HepG2 (cell line): ENCODE measurements around the gene KIN. TPM values are rescaled to one million over a fixed set of nuclear protein-coding genes. Genes with fewer than 3 reads are reported as not detected.

Source experiments
- ATF1 ChIP-seq: IDR thresholded peaks from 2 replicates; pipeline ENCODE4 v1.6.1; 2016; ENCODE audit warnings: mild to moderate bottlenecking, control low read depth
- JUNB ChIP-seq: sonication (generic); formaldehyde crosslinking; IDR thresholded peaks from 2 replicates; pipeline ENCODE4 v1.8.0; 2022; ENCODE audit warnings: missing genetic modification reagents, mild to moderate bottlenecking, borderline replicate concordance
- KMT2A ChIP-seq: sonication (generic); formaldehyde crosslinking; IDR thresholded peaks from 2 replicates; pipeline ENCODE4 v1.4.0; 2020; ENCODE audit warnings: missing genetic modification reagents
- MTA3 ChIP-seq: sonication (generic); formaldehyde crosslinking; IDR thresholded peaks from 2 replicates; pipeline ENCODE4 v1.4.0; 2020; ENCODE audit warnings: missing genetic modification reagents
- NFIC ChIP-seq: IDR thresholded peaks from 2 replicates; pipeline ENCODE4 v1.6.1; 2012; ENCODE audit warnings: mild to moderate bottlenecking, low read length, inconsistent platforms
- SRY ChIP-seq: sonication (generic); formaldehyde crosslinking; IDR thresholded peaks from 2 replicates; pipeline ENCODE4 v1.8.0; 2022; ENCODE audit warnings: mild to moderate bottlenecking, missing genetic modification reagents
- ZSCAN29 ChIP-seq: sonication (generic); formaldehyde crosslinking; conservative IDR thresholded peaks from 2 replicates; pipeline ENCODE4 v1.4.0; 2020; ENCODE audit warnings: mild to moderate bottlenecking, missing genetic modification reagents
- polyA plus RNA-seq, 8 experiments: library from polyadenylated mRNA; depleted of rRNA in 3 of 8; stranded (reverse) in 7 of 8; unstranded in 1 of 8; fragments of >200 nt; fragmentation: Illumina TruSeq in 4 of 8; extraction: Trizol in 4 of 8; gene quantifications; 2 replicates each; pipeline versions ENCODE4 v1.2.1 to v1.2.3, GENCODE V29; 2011 to 2016; ENCODE audit warnings: low read depth in 4 of 8, missing spikeins in 1 of 8, mixed read lengths in 1 of 8; ENCODE audit not compliant: insufficient read depth in 1 of 8
- total RNA-seq, 5 experiments: library from RNA; depleted of rRNA; stranded (reverse); fragments of >200 nt; fragmentation: Illumina TruSeq; extraction: Trizol; gene quantifications; 2 replicates each; pipeline ENCODE4 v1.2.3, GENCODE V29; 2016; ENCODE audit warnings: low read depth in 1 of 5
- TF ChIP-seq, protein P1 (sequence below): sonication (generic); formaldehyde crosslinking; IDR thresholded peaks from 2 replicates; pipeline ENCODE4 v1.4.0; 2020; ENCODE audit warnings: missing genetic modification reagents
- TF ChIP-seq, protein P2 (sequence below): sonication (generic); formaldehyde crosslinking; conservative IDR thresholded peaks from 2 replicates; pipeline ENCODE4 v1.5.0; 2020; ENCODE audit warnings: missing genetic modification reagents
- TF ChIP-seq, protein P3 (sequence below): sonication (generic); formaldehyde crosslinking; conservative IDR thresholded peaks from 2 replicates; pipeline ENCODE4 v1.4.0; 2020; ENCODE audit warnings: mild to moderate bottlenecking, missing genetic modification reagents, moderate library complexity
- TF ChIP-seq, protein P4 (sequence below): sonication (generic); formaldehyde crosslinking; IDR thresholded peaks from 2 replicates; pipeline ENCODE4 v1.5.0; 2020; ENCODE audit warnings: missing genetic modification reagents
- TF ChIP-seq, protein P5 (sequence below): sonication (generic); formaldehyde crosslinking; IDR thresholded peaks from 2 replicates; pipeline ENCODE4 v1.5.1; 2020; ENCODE audit warnings: missing genetic modification reagents, mild to moderate bottlenecking, borderline replicate concordance
- TF ChIP-seq, protein P6 (sequence below): IDR thresholded peaks from 2 replicates; pipeline ENCODE4 v1.6.1; 2016; ENCODE audit warnings: low read depth, control low read depth
- TF ChIP-seq, protein P7 (sequence below): sonication (generic); formaldehyde crosslinking; IDR thresholded peaks from 2 replicates; pipeline ENCODE4 v1.8.0; 2022; ENCODE audit warnings: missing genetic modification reagents, mild to moderate bottlenecking, moderate library complexity, borderline replicate concordance
- TF ChIP-seq, protein P8 (sequence below): sonication (generic); formaldehyde crosslinking; IDR thresholded peaks from 2 replicates; pipeline ENCODE4 v1.4.0; 2020; ENCODE audit warnings: mild to moderate bottlenecking, missing genetic modification reagents

Gene KIN
- total and polyA plus RNA-seq, 2 of the 13 experiments (the other 11 are each of a cell fraction or from before 2014, with no cell fraction given): 4.9 to 23.2 TPM

DNA sequence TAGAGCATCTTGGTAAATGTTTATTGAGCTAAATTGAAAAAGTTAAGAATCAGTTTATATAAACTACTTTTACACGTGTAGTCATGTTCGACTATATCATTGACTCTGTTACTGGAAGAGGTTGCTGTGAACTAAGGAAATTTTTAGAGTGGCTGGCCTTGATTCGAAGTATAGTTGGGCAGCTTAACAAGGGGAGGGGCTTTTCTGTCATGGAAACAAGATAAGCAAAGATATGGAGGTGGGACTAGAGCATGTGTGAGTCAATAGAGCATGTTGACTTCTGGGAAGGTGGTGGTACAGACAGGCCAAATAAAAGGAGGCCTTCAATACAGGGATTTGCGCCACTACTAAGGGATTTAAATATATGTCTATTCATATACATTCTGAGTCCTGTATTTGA, 7.8 kb upstream of the KIN start (continued):
- TF ChIP-seq, protein P1, sequence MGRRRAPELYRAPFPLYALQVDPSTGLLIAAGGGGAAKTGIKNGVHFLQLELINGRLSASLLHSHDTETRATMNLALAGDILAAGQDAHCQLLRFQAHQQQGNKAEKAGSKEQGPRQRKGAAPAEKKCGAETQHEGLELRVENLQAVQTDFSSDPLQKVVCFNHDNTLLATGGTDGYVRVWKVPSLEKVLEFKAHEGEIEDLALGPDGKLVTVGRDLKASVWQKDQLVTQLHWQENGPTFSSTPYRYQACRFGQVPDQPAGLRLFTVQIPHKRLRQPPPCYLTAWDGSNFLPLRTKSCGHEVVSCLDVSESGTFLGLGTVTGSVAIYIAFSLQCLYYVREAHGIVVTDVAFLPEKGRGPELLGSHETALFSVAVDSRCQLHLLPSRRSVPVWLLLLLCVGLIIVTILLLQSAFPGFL: no peak
- TF ChIP-seq, protein P2, sequence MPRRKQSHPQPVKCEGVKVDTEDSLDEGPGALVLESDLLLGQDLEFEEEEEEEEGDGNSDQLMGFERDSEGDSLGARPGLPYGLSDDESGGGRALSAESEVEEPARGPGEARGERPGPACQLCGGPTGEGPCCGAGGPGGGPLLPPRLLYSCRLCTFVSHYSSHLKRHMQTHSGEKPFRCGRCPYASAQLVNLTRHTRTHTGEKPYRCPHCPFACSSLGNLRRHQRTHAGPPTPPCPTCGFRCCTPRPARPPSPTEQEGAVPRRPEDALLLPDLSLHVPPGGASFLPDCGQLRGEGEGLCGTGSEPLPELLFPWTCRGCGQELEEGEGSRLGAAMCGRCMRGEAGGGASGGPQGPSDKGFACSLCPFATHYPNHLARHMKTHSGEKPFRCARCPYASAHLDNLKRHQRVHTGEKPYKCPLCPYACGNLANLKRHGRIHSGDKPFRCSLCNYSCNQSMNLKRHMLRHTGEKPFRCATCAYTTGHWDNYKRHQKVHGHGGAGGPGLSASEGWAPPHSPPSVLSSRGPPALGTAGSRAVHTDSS (CRISPR knock-in tag): no peak
- TF ChIP-seq, protein P3, sequence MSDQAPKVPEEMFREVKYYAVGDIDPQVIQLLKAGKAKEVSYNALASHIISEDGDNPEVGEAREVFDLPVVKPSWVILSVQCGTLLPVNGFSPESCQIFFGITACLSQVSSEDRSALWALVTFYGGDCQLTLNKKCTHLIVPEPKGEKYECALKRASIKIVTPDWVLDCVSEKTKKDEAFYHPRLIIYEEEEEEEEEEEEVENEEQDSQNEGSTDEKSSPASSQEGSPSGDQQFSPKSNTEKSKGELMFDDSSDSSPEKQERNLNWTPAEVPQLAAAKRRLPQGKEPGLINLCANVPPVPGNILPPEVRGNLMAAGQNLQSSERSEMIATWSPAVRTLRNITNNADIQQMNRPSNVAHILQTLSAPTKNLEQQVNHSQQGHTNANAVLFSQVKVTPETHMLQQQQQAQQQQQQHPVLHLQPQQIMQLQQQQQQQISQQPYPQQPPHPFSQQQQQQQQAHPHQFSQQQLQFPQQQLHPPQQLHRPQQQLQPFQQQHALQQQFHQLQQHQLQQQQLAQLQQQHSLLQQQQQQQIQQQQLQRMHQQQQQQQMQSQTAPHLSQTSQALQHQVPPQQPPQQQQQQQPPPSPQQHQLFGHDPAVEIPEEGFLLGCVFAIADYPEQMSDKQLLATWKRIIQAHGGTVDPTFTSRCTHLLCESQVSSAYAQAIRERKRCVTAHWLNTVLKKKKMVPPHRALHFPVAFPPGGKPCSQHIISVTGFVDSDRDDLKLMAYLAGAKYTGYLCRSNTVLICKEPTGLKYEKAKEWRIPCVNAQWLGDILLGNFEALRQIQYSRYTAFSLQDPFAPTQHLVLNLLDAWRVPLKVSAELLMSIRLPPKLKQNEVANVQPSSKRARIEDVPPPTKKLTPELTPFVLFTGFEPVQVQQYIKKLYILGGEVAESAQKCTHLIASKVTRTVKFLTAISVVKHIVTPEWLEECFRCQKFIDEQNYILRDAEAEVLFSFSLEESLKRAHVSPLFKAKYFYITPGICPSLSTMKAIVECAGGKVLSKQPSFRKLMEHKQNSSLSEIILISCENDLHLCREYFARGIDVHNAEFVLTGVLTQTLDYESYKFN (CRISPR knock-in tag): 0 out of 2 replicates have a peak, but pooled peaks have one; percentile 39
- TF ChIP-seq, protein P4, sequence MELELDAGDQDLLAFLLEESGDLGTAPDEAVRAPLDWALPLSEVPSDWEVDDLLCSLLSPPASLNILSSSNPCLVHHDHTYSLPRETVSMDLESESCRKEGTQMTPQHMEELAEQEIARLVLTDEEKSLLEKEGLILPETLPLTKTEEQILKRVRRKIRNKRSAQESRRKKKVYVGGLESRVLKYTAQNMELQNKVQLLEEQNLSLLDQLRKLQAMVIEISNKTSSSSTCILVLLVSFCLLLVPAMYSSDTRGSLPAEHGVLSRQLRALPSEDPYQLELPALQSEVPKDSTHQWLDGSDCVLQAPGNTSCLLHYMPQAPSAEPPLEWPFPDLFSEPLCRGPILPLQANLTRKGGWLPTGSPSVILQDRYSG (CRISPR knock-in tag): no peak
- no peak for TF ChIP-seq SRY (CRISPR knock-in tag)
- TF ChIP-seq, protein P5, sequence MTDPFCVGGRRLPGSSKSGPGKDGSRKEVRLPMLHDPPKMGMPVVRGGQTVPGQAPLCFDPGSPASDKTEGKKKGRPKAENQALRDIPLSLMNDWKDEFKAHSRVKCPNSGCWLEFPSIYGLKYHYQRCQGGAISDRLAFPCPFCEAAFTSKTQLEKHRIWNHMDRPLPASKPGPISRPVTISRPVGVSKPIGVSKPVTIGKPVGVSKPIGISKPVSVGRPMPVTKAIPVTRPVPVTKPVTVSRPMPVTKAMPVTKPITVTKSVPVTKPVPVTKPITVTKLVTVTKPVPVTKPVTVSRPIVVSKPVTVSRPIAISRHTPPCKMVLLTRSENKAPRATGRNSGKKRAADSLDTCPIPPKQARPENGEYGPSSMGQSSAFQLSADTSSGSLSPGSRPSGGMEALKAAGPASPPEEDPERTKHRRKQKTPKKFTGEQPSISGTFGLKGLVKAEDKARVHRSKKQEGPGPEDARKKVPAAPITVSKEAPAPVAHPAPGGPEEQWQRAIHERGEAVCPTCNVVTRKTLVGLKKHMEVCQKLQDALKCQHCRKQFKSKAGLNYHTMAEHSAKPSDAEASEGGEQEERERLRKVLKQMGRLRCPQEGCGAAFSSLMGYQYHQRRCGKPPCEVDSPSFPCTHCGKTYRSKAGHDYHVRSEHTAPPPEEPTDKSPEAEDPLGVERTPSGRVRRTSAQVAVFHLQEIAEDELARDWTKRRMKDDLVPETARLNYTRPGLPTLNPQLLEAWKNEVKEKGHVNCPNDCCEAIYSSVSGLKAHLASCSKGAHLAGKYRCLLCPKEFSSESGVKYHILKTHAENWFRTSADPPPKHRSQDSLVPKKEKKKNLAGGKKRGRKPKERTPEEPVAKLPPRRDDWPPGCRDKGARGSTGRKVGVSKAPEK: no peak
- TF ChIP-seq NFIC: 0 out of 2 replicates have a peak, but pooled peaks have one; percentile 19
- TF ChIP-seq, protein P6, sequence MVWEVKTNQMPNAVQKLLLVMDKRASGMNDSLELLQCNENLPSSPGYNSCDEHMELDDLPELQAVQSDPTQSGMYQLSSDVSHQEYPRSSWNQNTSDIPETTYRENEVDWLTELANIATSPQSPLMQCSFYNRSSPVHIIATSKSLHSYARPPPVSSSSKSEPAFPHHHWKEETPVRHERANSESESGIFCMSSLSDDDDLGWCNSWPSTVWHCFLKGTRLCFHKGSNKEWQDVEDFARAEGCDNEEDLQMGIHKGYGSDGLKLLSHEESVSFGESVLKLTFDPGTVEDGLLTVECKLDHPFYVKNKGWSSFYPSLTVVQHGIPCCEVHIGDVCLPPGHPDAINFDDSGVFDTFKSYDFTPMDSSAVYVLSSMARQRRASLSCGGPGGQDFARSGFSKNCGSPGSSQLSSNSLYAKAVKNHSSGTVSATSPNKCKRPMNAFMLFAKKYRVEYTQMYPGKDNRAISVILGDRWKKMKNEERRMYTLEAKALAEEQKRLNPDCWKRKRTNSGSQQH: no peak
- no peak for TF ChIP-seq MTA3 (CRISPR knock-in tag)
- TF ChIP-seq JUNB (CRISPR knock-in tag): no peak
- TF ChIP-seq, protein P7, sequence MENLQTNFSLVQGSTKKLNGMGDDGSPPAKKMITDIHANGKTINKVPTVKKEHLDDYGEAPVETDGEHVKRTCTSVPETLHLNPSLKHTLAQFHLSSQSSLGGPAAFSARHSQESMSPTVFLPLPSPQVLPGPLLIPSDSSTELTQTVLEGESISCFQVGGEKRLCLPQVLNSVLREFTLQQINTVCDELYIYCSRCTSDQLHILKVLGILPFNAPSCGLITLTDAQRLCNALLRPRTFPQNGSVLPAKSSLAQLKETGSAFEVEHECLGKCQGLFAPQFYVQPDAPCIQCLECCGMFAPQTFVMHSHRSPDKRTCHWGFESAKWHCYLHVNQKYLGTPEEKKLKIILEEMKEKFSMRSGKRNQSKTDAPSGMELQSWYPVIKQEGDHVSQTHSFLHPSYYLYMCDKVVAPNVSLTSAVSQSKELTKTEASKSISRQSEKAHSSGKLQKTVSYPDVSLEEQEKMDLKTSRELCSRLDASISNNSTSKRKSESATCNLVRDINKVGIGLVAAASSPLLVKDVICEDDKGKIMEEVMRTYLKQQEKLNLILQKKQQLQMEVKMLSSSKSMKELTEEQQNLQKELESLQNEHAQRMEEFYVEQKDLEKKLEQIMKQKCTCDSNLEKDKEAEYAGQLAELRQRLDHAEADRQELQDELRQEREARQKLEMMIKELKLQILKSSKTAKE (CRISPR knock-in tag): no peak
- no peak for TF ChIP-seq KMT2A (CRISPR knock-in tag)
- no peak for TF ChIP-seq ZSCAN29 (CRISPR knock-in tag)
- TF ChIP-seq ATF1 (CRISPR knock-in tag): no peak
- TF ChIP-seq, protein P8, sequence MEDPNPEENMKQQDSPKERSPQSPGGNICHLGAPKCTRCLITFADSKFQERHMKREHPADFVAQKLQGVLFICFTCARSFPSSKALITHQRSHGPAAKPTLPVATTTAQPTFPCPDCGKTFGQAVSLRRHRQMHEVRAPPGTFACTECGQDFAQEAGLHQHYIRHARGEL (CRISPR knock-in tag): no peak
